22Rv1 (cell line): Measurements from ENCODE around the gene TDP2.
"Not testable (repeated sequence)": the region's sequence is repeated elsewhere in the genome, so short reads cannot be mapped to it uniquely, and the experiment has no call there.

Source experiments
- ZFX ChIP-seq: fragments of 450-650 bp; IDR thresholded peaks from 2 replicates; pipeline ENCODE4 v1.6.1; 2017; ENCODE audit warnings: antibody characterized with exemption, borderline replicate concordance
- TF ChIP-seq, protein P1 (sequence below): fragments of 450-650 bp; IDR thresholded peaks from 2 replicates; pipeline ENCODE4 v1.5.1; 2017; ENCODE audit warnings: mild to moderate bottlenecking

GRCh38 chr6:24671077-24671476, 4.4 kb upstream of the TDP2 start:
- TF ChIP-seq, protein P1, sequence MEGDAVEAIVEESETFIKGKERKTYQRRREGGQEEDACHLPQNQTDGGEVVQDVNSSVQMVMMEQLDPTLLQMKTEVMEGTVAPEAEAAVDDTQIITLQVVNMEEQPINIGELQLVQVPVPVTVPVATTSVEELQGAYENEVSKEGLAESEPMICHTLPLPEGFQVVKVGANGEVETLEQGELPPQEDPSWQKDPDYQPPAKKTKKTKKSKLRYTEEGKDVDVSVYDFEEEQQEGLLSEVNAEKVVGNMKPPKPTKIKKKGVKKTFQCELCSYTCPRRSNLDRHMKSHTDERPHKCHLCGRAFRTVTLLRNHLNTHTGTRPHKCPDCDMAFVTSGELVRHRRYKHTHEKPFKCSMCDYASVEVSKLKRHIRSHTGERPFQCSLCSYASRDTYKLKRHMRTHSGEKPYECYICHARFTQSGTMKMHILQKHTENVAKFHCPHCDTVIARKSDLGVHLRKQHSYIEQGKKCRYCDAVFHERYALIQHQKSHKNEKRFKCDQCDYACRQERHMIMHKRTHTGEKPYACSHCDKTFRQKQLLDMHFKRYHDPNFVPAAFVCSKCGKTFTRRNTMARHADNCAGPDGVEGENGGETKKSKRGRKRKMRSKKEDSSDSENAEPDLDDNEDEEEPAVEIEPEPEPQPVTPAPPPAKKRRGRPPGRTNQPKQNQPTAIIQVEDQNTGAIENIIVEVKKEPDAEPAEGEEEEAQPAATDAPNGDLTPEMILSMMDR = not testable (repeated sequence)
- TF ChIP-seq ZFX = not testable (repeated sequence)
